GM23248 (cell line): ENCODE data around the gene GGT5. TPM values are rescaled to one million over a fixed set of nuclear protein-coding genes. Genes with fewer than 3 reads are reported as not detected.
A peak's percentile ranks its signal among the peaks of the same experiment; 100 is the strongest.

ENCODE experiments used
- DNase-seq: peaks from one replicate; pipeline ENCODE4 v3.0.0-alpha.2; 2015
- H2AFZ ChIP-seq: fragments of 200-600 bp; sonication (generic); 2 replicates; pipeline ENCODE4 v1.6.1; 2016; ENCODE audit warnings: antibody characterized with exemption
- H3F3A ChIP-seq: fragments of 200-600 bp; sonication (generic); 2 replicates; pipeline ENCODE4 v1.6.1; 2016; ENCODE audit warnings: mild to moderate bottlenecking, antibody characterized with exemption, mixed run types; ENCODE audit not compliant: insufficient read depth
- H3K27ac ChIP-seq: fragments of 200-600 bp; sonication (generic); 2 replicates; pipeline ENCODE4 v1.5.1; 2016; ENCODE audit warnings: mild to moderate bottlenecking
- H3K27me3 ChIP-seq: fragments of 200-600 bp; sonication (generic); replicated peaks from 2 replicates; pipeline ENCODE4 v1.6.1; 2016; ENCODE audit warnings: mild to moderate bottlenecking; ENCODE audit not compliant: insufficient read depth
- H3K36me3 ChIP-seq: fragments of 200-600 bp; sonication (generic); 2 replicates; pipeline ENCODE4 v1.6.1; 2016; ENCODE audit warnings: low read depth, mild to moderate bottlenecking
- H3K4me1 ChIP-seq: fragments of 200-600 bp; sonication (generic); 2 replicates; pipeline ENCODE4 v1.6.1; 2016; ENCODE audit warnings: mild to moderate bottlenecking; ENCODE audit not compliant: insufficient read depth
- H3K4me2 ChIP-seq: fragments of 200-600 bp; sonication (generic); one replicate; pipeline ENCODE4 v1.6.1; 2016; ENCODE audit warnings: mild to moderate bottlenecking; ENCODE audit not compliant: unreplicated experiment
- H3K4me3 ChIP-seq: fragments of 200-600 bp; sonication (generic); 2 replicates; pipeline ENCODE4 v1.5.1; 2016; ENCODE audit warnings: mild to moderate bottlenecking
- H3K79me2 ChIP-seq: fragments of 200-600 bp; sonication (generic); 2 replicates; pipeline ENCODE4 v1.6.1; 2016; ENCODE audit warnings: mild to moderate bottlenecking; ENCODE audit not compliant: insufficient read depth
- H3K9ac ChIP-seq: fragments of 200-600 bp; sonication (generic); 2 replicates; pipeline ENCODE4 v1.6.1; 2016; ENCODE audit warnings: mild to moderate bottlenecking
- H3K9me2 ChIP-seq: fragments of 200-600 bp; sonication (generic); 2 replicates; pipeline ENCODE4 v1.6.1; 2016; ENCODE audit warnings: mixed run types, mild to moderate bottlenecking, moderate library complexity; ENCODE audit not compliant: insufficient read depth
- H3K9me3 ChIP-seq: fragments of 200-600 bp; sonication (generic); one replicate; pipeline ENCODE4 v1.6.1; 2017; ENCODE audit warnings: low read depth
- H4K20me1 ChIP-seq: fragments of 200-600 bp; sonication (generic); 2 replicates; pipeline ENCODE4 v1.6.0; 2016; ENCODE audit not compliant: insufficient read depth
- EZH2 ChIP-seq: fragments of 200-600 bp; sonication (generic); IDR thresholded peaks from 2 replicates; pipeline ENCODE4 v1.6.1; 2018; ENCODE audit warnings: antibody characterized with exemption, mild to moderate bottlenecking; ENCODE audit not compliant: insufficient read depth, poor library complexity, severe bottlenecking
- EZH2phosphoT487 ChIP-seq: fragments of 200-600 bp; sonication (generic); IDR thresholded peaks from 2 replicates; pipeline ENCODE4 v1.6.1; 2018; ENCODE audit warnings: antibody characterized with exemption, moderate library complexity, mild to moderate bottlenecking, low read depth; ENCODE audit not compliant: insufficient read depth
- WGBS, 2 experiments: methylation state at CpG; one replicate each; pipeline ENCODE4 v1.1.6; 2015 to 2017; ENCODE audit warnings: low lambda C conversion rate in 2 of 2, low coverage in 1 of 2; ENCODE audit errors: missing lambda C conversion rate in 2 of 2; 5-methylcytosine and 5-hydroxymethylcytosine counted together
- in situ Hi-C: fragments of 300-500 bp; cut with MboI; formaldehyde crosslinking; loops from 2 replicates; pipeline ENCODE4 v1.15.0; 2020
- polyA plus RNA-seq: library from polyadenylated mRNA; unstranded; fragments of >200 nt; fragmentation: Nextera tagmentation; extraction: Ambion mirVana; gene quantifications from 2 replicates; pipeline ENCODE4 v1.2.1, GENCODE V29; 2016
- total RNA-seq: library from RNA; depleted of rRNA; stranded (reverse); fragments of >200 nt; shearing (Covaris generic); gene quantifications from 2 replicates; pipeline ENCODE4 v1.2.3, GENCODE V29; 2014

Gene GGT5
- total and polyA plus RNA-seq, 2 experiments from 2014 or later, result 1.3 to 5.1 TPM

- Histone ChIP-seq H3K4me3 (no peak overlapping the region), H3K27ac (no peak overlapping the region), H3K9me3 (no peaks in the 10 kb centered on the region), H2AFZ (no peak overlapping the region), H3K36me3 (no peaks in the 10 kb centered on the region), H3K4me1 (no peaks in the 10 kb centered on the region), H3K9me2 (no peaks in the 10 kb centered on the region), H3K4me2 (no peak overlapping the region), H3K79me2 (no peaks in the 10 kb centered on the region), H4K20me1 (no peaks in the 10 kb centered on the region), H3K27me3 (no peaks in the 10 kb centered on the region), H3K9ac (no peak overlapping the region), H3F3A (no peaks in the 10 kb centered on the region)
- in situ Hi-C loops, result no loop called here
- 89 to 96% methylated on average over 12 to 13 of the region's 13 CpGs for WGBS, 2 experiments
- TF ChIP-seq EZH2phosphoT487 (no peak), EZH2 (no peak)
- DNase-seq, result no peak
These were observed 11.6 kb downstream of the GGT5 start for GRCh38 chr22:24233235-24233634.

- WGBS, 2 experiments, result 89 to 98% methylated on average over 13 to 15 of the region's 15 CpGs
- Histone ChIP-seq H3K79me2 (no peaks in the 10 kb centered on the region), H3K36me3 (no peaks in the 10 kb centered on the region), H3K9ac (no peak overlapping the region), H3K9me3 (no peaks in the 10 kb centered on the region), H3F3A (no peaks in the 10 kb centered on the region), H4K20me1 (no peaks in the 10 kb centered on the region), H3K4me2 (no peak overlapping the region), H2AFZ (no peak overlapping the region), H3K9me2 (no peaks in the 10 kb centered on the region), H3K27me3 (no peaks in the 10 kb centered on the region), H3K4me3 (no peak overlapping the region), H3K27ac (no peak overlapping the region), H3K4me1 (no peaks in the 10 kb centered on the region)
- in situ Hi-C loops, result no loop called here
- TF ChIP-seq EZH2 (no peak), EZH2phosphoT487 (no peak)
- no peak for DNase-seq
These were observed 12.2 kb downstream of the GGT5 start for GRCh38 chr22:24232725-24233124.

- H3K4me1 ChIP-seq, result no peaks in the 10 kb centered on the region
- H3K9ac ChIP-seq, result no peak overlapping the region
- no peak overlapping the region for H2AFZ ChIP-seq
- no peaks in the 10 kb centered on the region for H3K9me3 ChIP-seq
- no peaks in the 10 kb centered on the region for H3K9me2 ChIP-seq
- H3K4me2 ChIP-seq, result no peak overlapping the region
- H3K27me3 ChIP-seq, result no peaks in the 10 kb centered on the region
- DNase-seq, result no peak
- no peak overlapping the region for H3K4me3 ChIP-seq
- WGBS, 2 experiments, result 79 to 92% methylated on average over 4 to 6 of the region's 6 CpGs
- TF ChIP-seq EZH2, result no peak
- no peak for TF ChIP-seq EZH2phosphoT487
- no peaks in the 10 kb centered on the region for H3F3A ChIP-seq
- in situ Hi-C loops, result no loop called here
- no peaks in the 10 kb centered on the region for H3K36me3 ChIP-seq
- no peak overlapping the region for H3K27ac ChIP-seq
- H3K79me2 ChIP-seq, result no peaks in the 10 kb centered on the region
- no peaks in the 10 kb centered on the region for H4K20me1 ChIP-seq
These were observed 12.8 kb downstream of the GGT5 start for GRCh38 chr22:24232124-24232523.

- TF ChIP-seq EZH2phosphoT487 (no peak), EZH2 (no peak)
- Histone ChIP-seq H3K4me3 (no peak overlapping the region), H3K27me3 (no peaks in the 10 kb centered on the region), H3K9me2 (no peaks in the 10 kb centered on the region), H3K4me2 (no peak overlapping the region), H4K20me1 (no peaks in the 10 kb centered on the region), H3K79me2 (no peaks in the 10 kb centered on the region), H2AFZ (no peak overlapping the region), H3K36me3 (no peaks in the 10 kb centered on the region), H3K9ac (no peak overlapping the region), H3F3A (no peaks in the 10 kb centered on the region), H3K27ac (no peak overlapping the region), H3K9me3 (no peaks in the 10 kb centered on the region), H3K4me1 (no peaks in the 10 kb centered on the region)
- 88 to 89% methylated on average over 8 to 9 of the region's 9 CpGs for WGBS, 2 experiments
- in situ Hi-C loops, result no loop called here
- DNase-seq, result no peak
These were observed 13.2 kb downstream of the GGT5 start for GRCh38 chr22:24231706-24232105.

GRCh38 chr22:24230911-24231656, 13.8 kb downstream of the GGT5 start:
- H4K20me1 ChIP-seq, result no peaks in the 10 kb centered on the region
- no peaks in the 10 kb centered on the region for H3F3A ChIP-seq
- H3K9me3 ChIP-seq, result no peaks in the 10 kb centered on the region
- no peak overlapping the region for H3K9ac ChIP-seq
- H3K4me2 ChIP-seq, result no peak overlapping the region
- H3K27ac ChIP-seq, result no peak overlapping the region
- no peak overlapping the region for H3K4me3 ChIP-seq
- no peaks in the 10 kb centered on the region for H3K4me1 ChIP-seq
- no peaks in the 10 kb centered on the region for H3K36me3 ChIP-seq
- peak; percentile 11 for DNase-seq
- no peaks in the 10 kb centered on the region for H3K9me2 ChIP-seq
- no peaks in the 10 kb centered on the region for H3K27me3 ChIP-seq
- in situ Hi-C loops, result no loop called here
- TF ChIP-seq EZH2, result no peak
- no peak for TF ChIP-seq EZH2phosphoT487
- no peaks in the 10 kb centered on the region for H3K79me2 ChIP-seq
- no peak overlapping the region for H2AFZ ChIP-seq
- WGBS, 2 experiments, result 63 to 65% methylated on average over 18 of the region's 18 CpGs
